ENCODE results near the gene NCAPG2.

Gene NCAPG2

DNA sequence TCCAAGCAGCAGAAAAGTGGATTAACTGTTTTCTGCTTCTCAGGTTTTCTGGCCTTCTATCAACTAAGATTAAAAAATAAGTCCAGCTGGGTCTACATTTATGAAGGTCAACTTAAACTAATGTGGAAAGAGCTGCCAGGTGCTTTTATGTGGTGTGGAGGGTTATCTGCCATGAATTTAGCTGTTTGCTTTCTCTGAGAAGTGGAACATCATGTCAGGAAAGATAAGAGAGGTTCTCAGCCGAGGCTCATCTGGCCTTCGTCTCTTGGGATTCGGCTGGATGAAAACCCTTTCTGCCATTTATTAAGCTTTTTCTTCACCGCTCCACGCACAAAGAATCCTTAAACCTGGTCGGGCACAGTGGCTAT, 122.5 kb downstream of the NCAPG2 start:
- WGBS (ENCODE audit: insufficient coverage, insufficient read length) = no CpG with 5 or more reads among the region's 6 CpGs
- H3K9me3 ChIP-seq (ENCODE audit: control insufficient read depth, insufficient read depth, low read length) = peaks cover 18% of the 10 kb centered on the region
- H3K4me3 ChIP-seq (ENCODE audit: low read length) = no peak overlapping the region
- no peak for DNase-seq (ENCODE audit: low read depth, low spot score)
- no peaks in the 10 kb centered on the region; the same call in 1 of the 2 replicates for H3K27me3 ChIP-seq (ENCODE audit: control insufficient read depth, insufficient read depth, low read length)
- H3K36me3 ChIP-seq (ENCODE audit: control insufficient read depth, insufficient read depth, low read length) = no peaks in the 10 kb centered on the region; the same call in 1 of the 2 replicates
- no peaks in the 10 kb centered on the region for H3K4me1 ChIP-seq (ENCODE audit: control insufficient read depth, insufficient read depth, low read length)
- H3K27ac ChIP-seq (ENCODE audit: low read length) = no peak overlapping the region

DNA sequence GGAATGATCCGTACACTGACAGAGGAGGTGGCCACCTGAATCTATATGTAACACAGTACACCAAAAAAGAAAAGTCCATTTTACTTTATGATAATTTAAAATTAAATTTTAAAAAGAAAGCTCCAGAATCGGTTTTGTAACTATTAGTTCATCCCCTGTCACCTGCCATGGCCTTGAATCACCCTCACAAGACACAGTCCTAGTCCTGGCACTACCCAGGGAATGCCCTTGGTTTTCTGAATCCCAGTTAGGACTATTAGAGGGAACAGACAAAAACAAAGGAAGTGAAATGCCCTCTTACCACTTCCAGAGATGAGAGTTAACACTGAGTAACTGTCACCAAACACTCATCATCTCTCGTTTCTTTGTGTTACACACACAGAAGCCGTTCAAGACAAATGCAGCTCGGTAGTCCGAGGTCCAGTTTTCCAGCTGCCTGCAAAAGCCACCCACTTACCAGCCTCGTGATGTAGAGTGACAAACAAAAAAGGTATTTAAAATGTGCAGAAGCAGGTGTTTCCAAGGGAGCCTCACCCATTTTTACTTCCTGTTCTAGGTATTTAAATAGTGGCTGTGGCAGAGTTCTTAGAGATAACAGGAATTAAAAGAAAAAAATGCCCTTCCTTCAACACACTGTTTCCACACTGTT, 123.0 kb downstream of the NCAPG2 start:
- WGBS (ENCODE audit: insufficient coverage, insufficient read length) = no CpG with 5 or more reads among the region's 7 CpGs
- no peak for DNase-seq (ENCODE audit: low read depth, low spot score)
- no peaks in the 10 kb centered on the region; the same call in 1 of the 2 replicates for H3K27me3 ChIP-seq (ENCODE audit: control insufficient read depth, insufficient read depth, low read length)
- H3K36me3 ChIP-seq (ENCODE audit: control insufficient read depth, insufficient read depth, low read length) = no peaks in the 10 kb centered on the region; the same call in 1 of the 2 replicates
- no peak overlapping the region for H3K4me3 ChIP-seq (ENCODE audit: low read length)
- peaks cover 18% of the 10 kb centered on the region for H3K9me3 ChIP-seq (ENCODE audit: control insufficient read depth, insufficient read depth, low read length)
- no peak overlapping the region for H3K27ac ChIP-seq (ENCODE audit: low read length)
- no peaks in the 10 kb centered on the region for H3K4me1 ChIP-seq (ENCODE audit: control insufficient read depth, insufficient read depth, low read length)

Measured in iPS DF 6.9 (cell line).